WERI-Rb-1 (cell line): Measurements from ENCODE around the gene SCRT2.

Experiments
- DNase-seq: peaks from one replicate; pipeline ENCODE4 v3.0.0-alpha.2; 2020
- H3K27ac ChIP-seq: fragments of 250-450 bp; sonication (Bioruptor Pico); 2 replicates; pipeline ENCODE4 v1.5.1; 2020; ENCODE audit warnings: mild to moderate bottlenecking, moderate library complexity
- H3K27me3 ChIP-seq: fragments of 250-450 bp; sonication (Bioruptor Pico); 2 replicates; pipeline ENCODE4 v1.5.1; 2021; ENCODE audit warnings: mild to moderate bottlenecking, low read depth, moderate library complexity; ENCODE audit not compliant: insufficient read depth, severe bottlenecking
- H3K36me3 ChIP-seq: fragments of 250-450 bp; sonication (Bioruptor Pico); 2 replicates; pipeline ENCODE4 v1.5.1; 2020; ENCODE audit warnings: mild to moderate bottlenecking, moderate library complexity
- H3K4me3 ChIP-seq: 2 replicates; pipeline ENCODE4 v1.5.1; 2011; ENCODE audit warnings: low read depth, mild to moderate bottlenecking, control low read depth, low read length
- H3K9me3 ChIP-seq: fragments of 250-450 bp; sonication (Bioruptor Pico); 2 replicates; pipeline ENCODE4 v1.5.1; 2021; ENCODE audit warnings: mild to moderate bottlenecking, moderate library complexity; ENCODE audit not compliant: severe bottlenecking
- CTCF ChIP-seq: IDR thresholded peaks from 2 replicates; pipeline ENCODE4 v1.5.1; 2011; ENCODE audit warnings: low read depth, mild to moderate bottlenecking, control low read depth, inconsistent platforms, low read length

Gene SCRT2

GRCh38 chr20:623704-624103 lies 51.9 kb downstream of the SCRT2 start:
- no peaks in the 10 kb centered on the region for H3K27me3 ChIP-seq
- no peak overlapping the region for H3K4me3 ChIP-seq
- TF ChIP-seq CTCF = no peak
- no peaks in the 10 kb centered on the region for H3K9me3 ChIP-seq
- H3K36me3 ChIP-seq = no peaks in the 10 kb centered on the region
- H3K27ac ChIP-seq = no peak overlapping the region
- no peak for DNase-seq

DNA sequence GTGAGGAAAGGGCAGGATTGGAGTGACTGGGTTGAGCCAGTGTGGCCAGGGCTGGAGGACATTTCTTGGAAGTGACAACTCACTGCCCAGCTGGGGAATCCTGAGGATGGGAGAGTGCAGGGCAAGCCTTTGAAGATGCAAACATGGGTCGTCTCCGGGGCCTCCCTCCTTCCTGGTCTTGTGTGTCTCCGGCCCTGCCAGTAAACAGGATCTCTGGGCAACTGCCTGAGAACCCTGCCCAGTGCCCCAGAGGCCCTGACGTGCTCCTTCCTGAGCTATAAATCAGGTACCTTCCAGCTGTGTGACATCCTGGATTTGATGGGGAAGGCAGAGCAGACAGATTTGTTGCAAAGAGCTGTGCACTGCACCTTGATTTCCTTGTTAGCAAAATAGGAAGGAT lies 52.6 kb downstream of the SCRT2 start:
- no peak for DNase-seq
- TF ChIP-seq CTCF = no peak
- no peak overlapping the region for H3K4me3 ChIP-seq
- peaks cover 1% of the 10 kb centered on the region for H3K9me3 ChIP-seq
- no peak overlapping the region for H3K27ac ChIP-seq
- H3K27me3 ChIP-seq = no peaks in the 10 kb centered on the region
- H3K36me3 ChIP-seq = no peaks in the 10 kb centered on the region

- H3K27me3 ChIP-seq = no peaks in the 10 kb centered on the region
- TF ChIP-seq CTCF = no peak
- no peak overlapping the region for H3K27ac ChIP-seq
- peaks cover 4% of the 10 kb centered on the region for H3K9me3 ChIP-seq
- no peaks in the 10 kb centered on the region for H3K36me3 ChIP-seq
- no peak for DNase-seq
- H3K4me3 ChIP-seq = no peak overlapping the region
Observed at GRCh38 chr20:622161-622560, 53.4 kb downstream of the SCRT2 start.

DNA sequence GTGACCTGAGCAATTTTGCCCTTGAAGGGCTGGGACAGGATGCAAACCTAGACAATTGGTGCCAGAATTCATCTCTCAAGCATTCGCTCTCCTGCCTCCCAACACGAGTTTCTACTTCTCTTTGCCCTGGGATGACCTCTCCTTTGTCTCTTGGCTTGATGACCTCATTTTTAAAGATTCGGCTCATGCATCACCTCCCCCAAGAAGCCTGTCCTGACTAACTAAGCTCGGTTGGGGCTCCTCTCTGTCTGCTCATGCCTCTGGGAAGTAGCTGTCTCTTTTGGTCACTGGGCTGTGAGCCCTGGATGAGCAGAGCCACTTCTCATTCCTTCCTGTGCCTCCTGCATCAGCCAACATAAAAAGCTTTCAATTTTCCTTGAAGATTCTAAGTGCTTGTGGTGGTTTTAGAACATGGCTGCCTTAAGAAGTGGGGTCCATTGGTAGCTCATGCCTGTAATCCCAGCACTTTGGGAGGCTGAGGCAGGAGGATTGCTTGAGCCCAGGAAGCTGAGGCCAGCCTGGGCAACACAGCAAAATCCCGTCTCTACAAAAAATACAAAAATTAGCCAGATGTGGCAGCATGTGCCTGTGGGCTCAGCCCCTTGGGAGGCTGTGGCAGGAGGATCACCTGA lies 54.4 kb downstream of the SCRT2 start:
- H3K4me3 ChIP-seq = no peak overlapping the region
- no peak overlapping the region for H3K27ac ChIP-seq
- DNase-seq = no peak
- H3K9me3 ChIP-seq = peaks cover 4% of the 10 kb centered on the region
- no peak for TF ChIP-seq CTCF
- H3K27me3 ChIP-seq = no peaks in the 10 kb centered on the region
- H3K36me3 ChIP-seq = no peaks in the 10 kb centered on the region

- H3K27ac ChIP-seq = no peak overlapping the region
- H3K9me3 ChIP-seq = peaks cover 4% of the 10 kb centered on the region
- H3K36me3 ChIP-seq = no peaks in the 10 kb centered on the region
- no peak for TF ChIP-seq CTCF
- H3K4me3 ChIP-seq = no peak overlapping the region
- no peaks in the 10 kb centered on the region for H3K27me3 ChIP-seq
- no peak for DNase-seq
Observed at GRCh38 chr20:620246-620645, 55.4 kb downstream of the SCRT2 start.

- H3K27me3 ChIP-seq = no peaks in the 10 kb centered on the region
- no peak overlapping the region for H3K27ac ChIP-seq
- DNase-seq = no peak
- peaks cover 4% of the 10 kb centered on the region for H3K9me3 ChIP-seq
- TF ChIP-seq CTCF = no peak
- no peaks in the 10 kb centered on the region for H3K36me3 ChIP-seq
- H3K4me3 ChIP-seq = no peak overlapping the region
Observed at GRCh38 chr20:618980-619379, 56.6 kb downstream of the SCRT2 start.
